Hindlimb muscle (tissue), 1 donor: ENCODE data around the gene FERMT2. TPM values are rescaled to one million over a fixed set of nuclear protein-coding genes. Genes with fewer than 3 reads are reported as not detected.
A peak's percentile ranks its signal among the peaks of the same experiment; 100 is the strongest.

Experiments used
- DNase-seq: peaks from one replicate; pipeline ENCODE4 v3.0.0-alpha.2; 2013
- polyA plus RNA-seq: library from polyadenylated mRNA; unstranded; fragments of 120-200 nt; gene quantifications from one replicate; pipeline ENCODE4 v1.2.1, GENCODE V29; 2013; ENCODE audit not compliant: insufficient read length

FERMT2 gene
- 80.5 TPM for polyA plus RNA-seq

- DNase-seq, result peak; percentile 93
These were observed at the start of gene FERMT2 for GRCh38 chr14:52950898-52951680. Gene FERMT2, minus strand, starts transcription at chr14:52951050. Its CDS starts 482 bp downstream, at chr14:52950568.

- peak; percentile 79 for DNase-seq
These were observed 47.6 kb upstream of the FERMT2 start for GRCh38 chr14:52998376-52999015.

- no peak for DNase-seq
These were observed 45.6 kb upstream of the FERMT2 start for GRCh38 chr14:52996493-52996892.

- DNase-seq, result no peak
These were observed 45.1 kb upstream of the FERMT2 start for GRCh38 chr14:52995998-52996397.

- DNase-seq, result no peak
These were observed 41.5 kb upstream of the FERMT2 start for GRCh38 chr14:52992236-52992870.

GRCh38 chr14:52988139-52988538 lies 37.3 kb upstream of the FERMT2 start:
- DNase-seq, result no peak

GRCh38 chr14:52987514-52987913 lies 36.7 kb upstream of the FERMT2 start:
- DNase-seq, result no peak

- no peak for DNase-seq
These were observed 36.2 kb upstream of the FERMT2 start for GRCh38 chr14:52987042-52987441.

- DNase-seq, result peak; percentile 27
These were observed 26.9 kb upstream of the FERMT2 start for GRCh38 chr14:52977798-52978197.

- DNase-seq, result no peak
These were observed 23.6 kb upstream of the FERMT2 start for GRCh38 chr14:52974406-52974805.

GRCh38 chr14:52961060-52961639 lies 10.3 kb upstream of the FERMT2 start:
- DNase-seq, result no peak

- DNase-seq, result no peak
These were observed 9.8 kb upstream of the FERMT2 start for GRCh38 chr14:52960627-52961026.

- no peak for DNase-seq
These were observed 3.7 kb upstream of the FERMT2 start for GRCh38 chr14:52954346-52955214.

GRCh38 chr14:52951681-52952554 lies 1.1 kb upstream of the FERMT2 start:
- peak; percentile 67 for DNase-seq

- DNase-seq, result peak; percentile 81
These were observed 396 bp downstream of the FERMT2 start for GRCh38 chr14:52950410-52950897.

- peak; percentile 56 for DNase-seq
These were observed 990 bp downstream of the FERMT2 start for GRCh38 chr14:52949711-52950409.

- DNase-seq, result no peak
These were observed 1.6 kb downstream of the FERMT2 start for GRCh38 chr14:52949249-52949648.

- DNase-seq, result no peak
These were observed 2.0 kb downstream of the FERMT2 start for GRCh38 chr14:52948836-52949235.

- DNase-seq, result no peak
These were observed 2.8 kb downstream of the FERMT2 start for GRCh38 chr14:52948039-52948438.

GRCh38 chr14:52944254-52944653 lies 6.6 kb downstream of the FERMT2 start:
- DNase-seq, result no peak
